Mammary epithelial cell (primary cell): ENCODE data around the gene ABCC5.

Experiments used
- EZH2 ChIP-seq: IDR thresholded peaks from 2 replicates; pipeline ENCODE4 v1.6.1; 2012; ENCODE audit warnings: low read length, inconsistent platforms, borderline replicate concordance
- TF ChIP-seq, protein P1 (sequence below), 2 donors: IDR thresholded peaks in 1 of 2; conservative IDR thresholded peaks in 1 of 2; 2 replicates each; pipeline ENCODE4 v1.5.1; 2011 to 2012; ENCODE audit warnings: inconsistent platforms in 2 of 2, low read length in 2 of 2, mild to moderate bottlenecking in 2 of 2, control low read depth in 1 of 2, low read depth in 1 of 2; ENCODE audit not compliant: insufficient read depth in 1 of 2; ENCODE audit errors: extremely low read depth in 1 of 2

DNA sequence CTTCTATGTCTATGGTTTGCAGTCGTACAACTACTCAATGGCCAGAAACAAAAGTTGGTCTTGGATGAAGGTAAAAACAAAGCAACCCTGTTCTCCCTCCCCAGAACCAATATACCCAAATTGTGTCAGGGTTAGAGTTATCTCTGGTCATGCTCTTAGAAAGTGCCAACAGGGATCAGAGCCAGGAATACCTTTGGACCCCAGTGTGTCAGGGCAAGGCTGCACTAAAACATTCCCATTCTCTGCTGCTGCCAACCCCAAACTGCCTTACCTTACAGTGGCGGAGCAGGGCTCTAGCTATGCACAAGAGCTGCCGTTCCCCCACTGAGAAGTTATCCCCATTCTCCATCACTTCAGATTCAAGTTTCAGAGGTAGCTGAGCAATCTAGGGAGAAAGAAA, 90.6 kb downstream of the ABCC5 start:
- TF ChIP-seq, protein P1, sequence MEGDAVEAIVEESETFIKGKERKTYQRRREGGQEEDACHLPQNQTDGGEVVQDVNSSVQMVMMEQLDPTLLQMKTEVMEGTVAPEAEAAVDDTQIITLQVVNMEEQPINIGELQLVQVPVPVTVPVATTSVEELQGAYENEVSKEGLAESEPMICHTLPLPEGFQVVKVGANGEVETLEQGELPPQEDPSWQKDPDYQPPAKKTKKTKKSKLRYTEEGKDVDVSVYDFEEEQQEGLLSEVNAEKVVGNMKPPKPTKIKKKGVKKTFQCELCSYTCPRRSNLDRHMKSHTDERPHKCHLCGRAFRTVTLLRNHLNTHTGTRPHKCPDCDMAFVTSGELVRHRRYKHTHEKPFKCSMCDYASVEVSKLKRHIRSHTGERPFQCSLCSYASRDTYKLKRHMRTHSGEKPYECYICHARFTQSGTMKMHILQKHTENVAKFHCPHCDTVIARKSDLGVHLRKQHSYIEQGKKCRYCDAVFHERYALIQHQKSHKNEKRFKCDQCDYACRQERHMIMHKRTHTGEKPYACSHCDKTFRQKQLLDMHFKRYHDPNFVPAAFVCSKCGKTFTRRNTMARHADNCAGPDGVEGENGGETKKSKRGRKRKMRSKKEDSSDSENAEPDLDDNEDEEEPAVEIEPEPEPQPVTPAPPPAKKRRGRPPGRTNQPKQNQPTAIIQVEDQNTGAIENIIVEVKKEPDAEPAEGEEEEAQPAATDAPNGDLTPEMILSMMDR (conservative IDR thresholded peaks at IDR 0.05 in 1 of 2, IDR thresholded peaks at IDR 0.05 in 1 of 2; ENCODE audit: extremely low read depth in 1 of 2, insufficient read depth in 1 of 2, low read depth in 1 of 2, low read length in 2 of 2): no peak
- TF ChIP-seq EZH2: no peak
